Right atrium auricular region (tissue), 2 donors: ENCODE results near the gene LAMTOR1. TPM values are rescaled to one million over a fixed set of nuclear protein-coding genes. Genes with fewer than 3 reads are reported as not detected.

Experiments
- DNase-seq: peaks from one replicate; pipeline ENCODE4 v3.0.0-alpha.2; 2019; ENCODE audit warnings: low spot score
- H3K27ac ChIP-seq, 2 donors: fragments of 200-600 bp; sonication (generic); 1 replicate in 1 of 2; 2 replicates in 1 of 2; pipeline ENCODE4 v1.5.1; 2016 to 2019
- H3K27me3 ChIP-seq, 2 donors: fragments of 200-600 bp; sonication (generic); one replicate each; pipeline versions ENCODE4 v1.5.1 to v1.6.0; 2017 to 2019
- H3K36me3 ChIP-seq: fragments of 200-600 bp; sonication (generic); one replicate; pipeline ENCODE4 v1.5.1; 2016
- H3K4me1 ChIP-seq, 2 donors: fragments of 200-600 bp; sonication (generic); one replicate each; pipeline versions ENCODE4 v1.5.1 to v1.6.0; 2017 to 2019
- H3K4me3 ChIP-seq, 2 donors: fragments of 200-600 bp; sonication (generic); 1 replicate in 1 of 2; 2 replicates in 1 of 2; pipeline ENCODE4 v1.5.1; 2017 to 2019; ENCODE audit warnings: mild to moderate bottlenecking in 1 of 2, moderate library complexity in 1 of 2
- H3K9me3 ChIP-seq, 2 donors: fragments of 200-600 bp; sonication (generic); one replicate each; pipeline ENCODE4 v1.5.1; 2019
- total RNA-seq, 2 donors: library from RNA; depleted of rRNA; stranded (reverse); fragments of >200 nt; gene quantifications; one replicate each; pipeline ENCODE4 v1.1.0, GENCODE V29; 2016
- TF ChIP-seq, protein P1 (sequence below), 2 donors: fragments of 200-600 bp; sonication (generic); IDR thresholded peaks; one replicate each; pipeline ENCODE4 v1.5.1; 2019; ENCODE audit warnings: antibody characterized with exemption in 2 of 2

The LAMTOR1 gene
- total RNA-seq, 2 donors from 2014 or later = 103 to 117 TPM

DNA sequence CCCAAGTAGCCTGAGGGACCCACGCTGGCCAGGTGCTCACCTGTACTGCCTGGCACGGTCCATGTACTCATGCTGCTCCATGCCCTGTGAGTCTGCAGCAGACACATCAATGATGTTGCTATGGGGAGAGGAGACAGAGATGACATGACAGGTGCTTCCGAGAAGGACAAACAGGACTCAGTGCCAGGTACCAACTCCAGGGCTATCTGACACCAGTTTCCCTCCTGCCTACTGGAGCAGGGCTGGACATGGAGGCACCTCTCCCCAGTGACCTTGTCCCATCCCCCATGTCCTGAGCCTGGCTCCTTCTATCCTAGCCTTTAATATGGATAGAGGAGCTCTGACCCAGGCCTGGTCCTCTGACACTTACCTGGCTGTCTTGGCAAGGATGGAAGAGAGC, 4.4 kb downstream of the LAMTOR1 start:
- peaks cover 38% of the 10 kb centered on the region for H3K36me3 ChIP-seq
- H3K4me3 ChIP-seq = no peak overlapping the region
- no peak for DNase-seq
- H3K9me3 ChIP-seq = no peaks in the 10 kb centered on the region
- TF ChIP-seq, protein P1, sequence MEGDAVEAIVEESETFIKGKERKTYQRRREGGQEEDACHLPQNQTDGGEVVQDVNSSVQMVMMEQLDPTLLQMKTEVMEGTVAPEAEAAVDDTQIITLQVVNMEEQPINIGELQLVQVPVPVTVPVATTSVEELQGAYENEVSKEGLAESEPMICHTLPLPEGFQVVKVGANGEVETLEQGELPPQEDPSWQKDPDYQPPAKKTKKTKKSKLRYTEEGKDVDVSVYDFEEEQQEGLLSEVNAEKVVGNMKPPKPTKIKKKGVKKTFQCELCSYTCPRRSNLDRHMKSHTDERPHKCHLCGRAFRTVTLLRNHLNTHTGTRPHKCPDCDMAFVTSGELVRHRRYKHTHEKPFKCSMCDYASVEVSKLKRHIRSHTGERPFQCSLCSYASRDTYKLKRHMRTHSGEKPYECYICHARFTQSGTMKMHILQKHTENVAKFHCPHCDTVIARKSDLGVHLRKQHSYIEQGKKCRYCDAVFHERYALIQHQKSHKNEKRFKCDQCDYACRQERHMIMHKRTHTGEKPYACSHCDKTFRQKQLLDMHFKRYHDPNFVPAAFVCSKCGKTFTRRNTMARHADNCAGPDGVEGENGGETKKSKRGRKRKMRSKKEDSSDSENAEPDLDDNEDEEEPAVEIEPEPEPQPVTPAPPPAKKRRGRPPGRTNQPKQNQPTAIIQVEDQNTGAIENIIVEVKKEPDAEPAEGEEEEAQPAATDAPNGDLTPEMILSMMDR (IDR thresholded peaks at IDR 0.05) = no peak
- H3K4me1 ChIP-seq = peaks cover 0 to 41% of the 10 kb centered on the region in 2 donors
- no peaks in the 10 kb centered on the region for H3K27me3 ChIP-seq
- H3K27ac ChIP-seq = no peak overlapping the region

DNA sequence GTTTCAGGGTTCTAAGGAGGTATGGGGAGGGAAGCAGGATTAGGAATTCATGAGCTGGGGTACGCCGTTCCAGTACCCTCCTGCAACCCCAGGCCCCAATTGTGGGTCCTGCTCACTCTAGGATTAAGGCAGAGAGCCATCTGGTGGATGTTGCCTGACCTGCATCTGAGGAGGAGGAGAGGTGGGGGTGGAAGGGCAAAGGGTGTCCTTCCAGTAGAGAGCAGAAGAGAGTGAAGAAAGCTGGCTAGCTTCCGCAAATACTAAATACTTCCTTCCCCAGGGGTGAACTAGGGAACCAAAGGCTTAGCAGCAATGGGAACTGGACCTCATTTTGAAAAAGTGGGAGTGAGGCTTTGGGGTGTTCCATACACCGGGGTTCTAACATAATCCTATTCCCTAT, 11.8 kb downstream of the LAMTOR1 start:
- Histone ChIP-seq H3K4me3 (no peak overlapping the region), H3K27me3 (no peaks in the 10 kb centered on the region), H3K36me3 (peaks cover 14% of the 10 kb centered on the region), H3K4me1 (peaks cover 0 to 12% of the 10 kb centered on the region in 2 donors), H3K27ac (no peak overlapping the region), H3K9me3 (no peaks in the 10 kb centered on the region)
- DNase-seq = peak; percentile 75
- TF ChIP-seq, protein P1 (IDR thresholded peaks at IDR 0.05) = peak; percentile 81 to 92

DNA sequence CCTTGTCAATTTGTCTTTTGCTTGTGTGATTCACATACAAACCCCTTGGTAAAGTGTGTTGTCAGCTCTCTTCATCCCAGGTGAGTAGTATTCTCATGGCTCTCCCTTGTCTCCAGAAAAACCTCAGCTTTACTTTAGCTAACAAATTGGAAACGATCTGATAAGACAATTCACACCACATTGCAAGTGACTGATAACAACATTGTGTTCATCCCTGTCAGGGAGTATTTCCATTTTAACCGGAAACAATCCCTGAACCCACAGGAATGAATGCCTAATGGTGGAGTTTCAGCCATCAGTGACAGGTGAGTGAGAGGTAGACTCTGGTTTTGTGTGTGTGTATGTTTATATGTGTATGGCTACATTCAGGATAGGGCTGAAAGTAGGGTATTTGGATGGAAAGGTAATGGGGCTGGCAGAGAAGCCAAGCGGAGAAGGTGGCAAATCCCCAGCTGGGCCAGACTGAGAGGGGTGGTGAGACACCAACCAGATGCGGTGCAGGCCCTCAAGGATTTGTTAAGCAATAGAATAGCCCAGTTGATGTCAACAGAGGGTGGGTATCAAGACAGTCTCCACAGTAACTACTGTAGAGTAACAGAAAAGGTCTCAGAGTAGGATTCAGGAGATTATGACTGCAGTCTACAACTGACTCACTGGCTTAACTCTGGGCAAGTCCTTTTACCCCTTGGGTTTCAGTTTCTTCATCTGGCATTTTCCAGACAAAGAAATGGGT, 14.9 kb downstream of the LAMTOR1 start:
- Histone ChIP-seq H3K4me3 (no peak overlapping the region), H3K27ac (no peak overlapping the region), H3K27me3 (no peaks in the 10 kb centered on the region), H3K36me3 (peaks cover 5% of the 10 kb centered on the region), H3K4me1 (peaks cover 0 to 12% of the 10 kb centered on the region in 2 donors), H3K9me3 (no peaks in the 10 kb centered on the region)
- no peak for DNase-seq
- TF ChIP-seq, protein P1 (IDR thresholded peaks at IDR 0.05) = no peak

DNA sequence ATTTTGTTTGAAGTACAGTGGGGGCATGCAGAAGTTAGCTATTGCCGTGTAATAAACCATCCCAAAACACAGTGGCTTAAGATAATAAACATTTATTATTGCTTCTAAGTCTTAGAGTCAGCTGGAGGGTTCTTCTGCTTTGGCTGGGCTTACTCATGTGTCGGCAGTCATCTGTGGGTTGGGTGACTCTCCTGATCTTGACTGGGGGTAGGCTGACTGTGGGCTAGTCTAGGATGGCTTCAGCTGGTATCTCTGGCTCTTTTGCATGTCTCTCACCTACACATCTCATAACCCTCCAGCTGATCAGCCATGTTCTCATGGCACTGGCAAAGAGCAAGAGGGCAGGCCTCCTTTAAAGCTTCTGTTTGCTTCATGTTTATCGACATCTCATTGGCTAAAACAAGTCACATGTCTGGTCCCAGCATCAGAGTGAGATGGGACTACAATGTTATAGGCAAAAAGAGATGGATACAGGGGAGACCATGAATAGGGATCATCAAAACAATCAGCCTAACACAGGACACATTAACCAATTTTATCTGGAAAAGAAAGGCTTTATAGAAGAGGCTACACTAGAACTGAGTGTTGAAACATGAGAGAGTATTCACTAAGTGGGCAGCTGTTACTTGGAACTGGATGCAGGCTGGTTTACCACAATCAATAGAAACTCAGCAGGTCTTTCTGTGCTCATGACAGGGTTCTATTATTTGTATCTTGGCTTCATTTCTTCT, 17.3 kb downstream of the LAMTOR1 start:
- Histone ChIP-seq H3K4me1 (peaks cover 0 to 9% of the 10 kb centered on the region in 2 donors), H3K4me3 (no peak overlapping the region), H3K9me3 (no peaks in the 10 kb centered on the region), H3K27me3 (no peaks in the 10 kb centered on the region), H3K27ac (no peak overlapping the region), H3K36me3 (peaks cover 5% of the 10 kb centered on the region)
- DNase-seq = no peak
- TF ChIP-seq, protein P1 (IDR thresholded peaks at IDR 0.05) = no peak

DNA sequence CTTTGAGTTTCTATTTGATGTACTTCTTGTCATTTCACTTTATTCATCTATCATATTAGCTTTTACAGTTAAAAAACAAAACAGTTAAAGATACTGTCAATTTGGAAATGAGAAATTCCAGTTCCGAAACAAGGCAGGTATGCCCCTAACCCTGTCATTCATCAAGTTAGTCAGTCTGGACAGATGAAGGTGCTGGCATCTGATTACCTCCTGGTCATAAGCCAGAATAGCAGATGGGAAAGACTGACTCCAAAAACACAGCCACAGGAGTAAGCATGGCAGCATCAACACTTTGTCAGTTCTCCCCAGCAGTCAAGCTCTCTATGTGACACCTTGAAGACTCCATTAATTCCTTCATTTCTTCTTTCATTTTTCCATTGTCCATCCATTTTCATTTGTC, 18.1 kb downstream of the LAMTOR1 start:
- no peaks in the 10 kb centered on the region for H3K27me3 ChIP-seq
- H3K9me3 ChIP-seq = no peaks in the 10 kb centered on the region
- peaks cover 5% of the 10 kb centered on the region for H3K36me3 ChIP-seq
- no peak overlapping the region for H3K4me3 ChIP-seq
- peaks cover 0 to 8% of the 10 kb centered on the region in 2 donors for H3K4me1 ChIP-seq
- DNase-seq = no peak
- TF ChIP-seq, protein P1 (IDR thresholded peaks at IDR 0.05) = no peak
- no peak overlapping the region for H3K27ac ChIP-seq
